GM12878 (cell line): Measurements from ENCODE around the gene PRCP.

Source experiments
- CEBPB ChIP-seq, 2 experiments: fragments of 150-350 bp in 1 of 2; IDR thresholded peaks; 2 replicates each; pipeline ENCODE4 v1.6.1; 2012 to 2014; ENCODE audit warnings: low read depth in 2 of 2, low read length in 2 of 2, borderline replicate concordance in 1 of 2, inconsistent platforms in 1 of 2
- CTCF ChIP-seq, 3 experiments: IDR thresholded peaks in 2 of 3; conservative IDR thresholded peaks in 1 of 3; 2 replicates each; pipeline ENCODE4 v1.5.1; 2011; ENCODE audit warnings: low read depth in 3 of 3, low read length in 3 of 3, mild to moderate bottlenecking in 3 of 3, control low read depth in 2 of 3, moderate library complexity in 2 of 3, inconsistent platforms in 1 of 3, mixed read lengths in 1 of 3; ENCODE audit not compliant: control insufficient read depth in 2 of 3, insufficient read depth in 1 of 3; ENCODE audit errors: extremely low read depth in 1 of 3
- KDM1A ChIP-seq: fragments of 200-600 bp; sonication (generic); IDR thresholded peaks from 2 replicates; pipeline ENCODE4 v1.6.1; 2016; ENCODE audit warnings: borderline replicate concordance
- MAX ChIP-seq: IDR thresholded peaks from 2 replicates; pipeline ENCODE4 v1.6.1; 2012; ENCODE audit warnings: low read depth, low read length, improper control_type of control experiment
- POLR2AphosphoS5 ChIP-seq: IDR thresholded peaks from 2 replicates; pipeline ENCODE4 v1.6.1; 2011; ENCODE audit warnings: mild to moderate bottlenecking, low read length, inconsistent platforms
- RBBP5 ChIP-seq: fragments of 200-600 bp; sonication (generic); conservative IDR thresholded peaks from 2 replicates; pipeline ENCODE4 v1.6.1; 2016
- SRF ChIP-seq, 2 experiments: IDR thresholded peaks; 2 replicates each; pipeline ENCODE4 v1.6.1; 2011; ENCODE audit warnings: low read depth in 2 of 2, low read length in 2 of 2, mild to moderate bottlenecking in 1 of 2, moderate library complexity in 1 of 2
- TARDBP ChIP-seq: IDR thresholded peaks from 2 replicates; pipeline ENCODE4 v1.6.1; 2016; ENCODE audit warnings: borderline replicate concordance
- ZBTB33 ChIP-seq: fragments of 450-650 bp; IDR thresholded peaks from 2 replicates; pipeline ENCODE4 v1.6.1; 2017; ENCODE audit warnings: mild to moderate bottlenecking

DNA sequence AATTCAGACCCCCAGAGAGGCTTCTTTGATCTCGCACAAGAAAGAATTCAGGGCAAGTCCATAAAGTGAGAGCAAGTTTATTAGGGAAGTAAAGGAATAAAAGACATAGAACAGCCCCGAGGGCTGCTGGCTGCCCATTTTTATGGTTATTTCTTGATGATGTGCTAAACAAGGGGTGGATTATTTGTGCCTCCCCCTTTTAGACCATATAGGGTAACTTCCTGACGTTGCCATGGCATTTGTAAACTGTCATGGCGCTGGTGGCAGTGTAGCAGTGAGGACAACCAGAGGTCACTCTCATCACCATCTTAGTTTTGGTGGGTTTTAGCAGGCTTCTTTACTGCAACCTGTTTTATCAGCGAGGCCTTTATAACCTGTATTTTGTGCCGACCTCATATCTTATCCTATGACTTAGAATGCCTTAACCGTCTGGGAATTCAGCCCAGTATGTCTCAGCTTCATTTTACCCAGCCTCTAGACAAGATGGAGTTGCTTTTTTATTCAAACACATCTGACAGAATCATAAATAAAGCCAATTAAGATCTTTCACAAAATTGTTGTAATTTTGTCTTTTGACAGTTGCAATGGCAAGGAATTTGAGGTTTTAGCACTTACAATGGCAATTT is 8.9 kb upstream of the PRCP start:
- TF ChIP-seq POLR2AphosphoS5 (no peak), CEBPB (IDR thresholded peaks at IDR 0.05; ENCODE audit: borderline replicate concordance in 1 of 2, low read depth in 2 of 2, low read length in 2 of 2) (no peak), TARDBP (no peak), RBBP5 (no peak), CTCF (IDR thresholded peaks at IDR 0.05 in 2 of 3, conservative IDR thresholded peaks at IDR 0.05 in 1 of 3; ENCODE audit: control insufficient read depth in 2 of 3, extremely low read depth in 1 of 3, insufficient read depth in 1 of 3, low read depth in 3 of 3, low read length in 3 of 3) (no peak), MAX (no peak), ZBTB33 (no peak), SRF (IDR thresholded peaks at IDR 0.05; ENCODE audit: low read depth in 2 of 2, low read length in 2 of 2) (peak in 1 of 2 experiments; percentile 87; a peak in 2 of 4 replicates), KDM1A (no peak)
